GM12873 (cell line): ENCODE data around the gene FOXF2.

Experiments used
- CTCF ChIP-seq: IDR thresholded peaks from 2 replicates; pipeline ENCODE4 v1.5.1; 2012; ENCODE audit warnings: low read depth, mild to moderate bottlenecking, moderate library complexity, low read length, control low read depth; ENCODE audit not compliant: insufficient read depth; ENCODE audit errors: missing control alignments

FOXF2 gene

GRCh38 chr6:1423578-1423977 is 34.2 kb downstream of the FOXF2 start:
- TF ChIP-seq CTCF = no peak

GRCh38 chr6:1424306-1424927 is 35.0 kb downstream of the FOXF2 start:
- TF ChIP-seq CTCF = peak; percentile 76

GRCh38 chr6:1426416-1426815 is 37.0 kb downstream of the FOXF2 start:
- no peak for TF ChIP-seq CTCF

GRCh38 chr6:1435806-1436205 is 46.4 kb downstream of the FOXF2 start:
- TF ChIP-seq CTCF = no peak

GRCh38 chr6:1436334-1437306 is 47.2 kb downstream of the FOXF2 start:
- TF ChIP-seq CTCF = peak; percentile 70

- TF ChIP-seq CTCF = no peak
These were observed 48.4 kb downstream of the FOXF2 start for GRCh38 chr6:1437553-1438406.

GRCh38 chr6:1438471-1438881 is 49.1 kb downstream of the FOXF2 start:
- no peak for TF ChIP-seq CTCF
